Ovary (tissue), 9 donors: Measurements from ENCODE around the gene CD109. TPM values are rescaled to one million over a fixed set of nuclear protein-coding genes. Genes with fewer than 3 reads are reported as not detected.

Experiments
- DNase-seq, 5 donors: peaks; one replicate each; pipeline ENCODE4 v3.0.0-alpha.2; 2019 to 2020
- H3K27ac ChIP-seq, 2 donors: fragments of 200-600 bp; one replicate each; pipeline versions ENCODE4 v1.5.1 to v1.8.0; 2019 to 2022
- H3K27me3 ChIP-seq: fragments of 200-600 bp; one replicate; pipeline ENCODE4 v1.8.0; 2022
- H3K36me3 ChIP-seq: fragments of 200-600 bp; sonication (generic); one replicate; pipeline ENCODE4 v1.5.1; 2019
- H3K4me1 ChIP-seq: one replicate; pipeline ENCODE4 v1.8.1; 2013; ENCODE audit warnings: mild to moderate bottlenecking, moderate library complexity; ENCODE audit not compliant: insufficient read depth
- H3K4me3 ChIP-seq: fragments of 200-600 bp; sonication (generic); one replicate; pipeline ENCODE4 v1.5.1; 2017
- H3K9me3 ChIP-seq, 2 donors: fragments of 200-600 bp in 1 of 2; sonication (generic) in 1 of 2; one replicate each; pipeline versions ENCODE4 v1.5.1 to v1.8.1; 2013 to 2019; ENCODE audit warnings: mild to moderate bottlenecking in 1 of 2, moderate library complexity in 1 of 2
- EP300 ChIP-seq: sonication (generic); formaldehyde crosslinking; IDR thresholded peaks from one replicate; pipeline ENCODE4 v1.6.1; 2017; ENCODE audit warnings: antibody characterized with exemption
- POLR2A ChIP-seq: fragments of 450-650 bp; IDR thresholded peaks from one replicate; pipeline ENCODE4 v1.6.1; 2017; ENCODE audit warnings: antibody characterized with exemption, mild to moderate bottlenecking, moderate library complexity
- WGBS, 3 donors: extraction: QIAGEN DNeasy Blood & Tissue Kit in 1 of 3; methylation state at CpG; one replicate each; pipeline versions ENCODE4 v1.1.5 to v1.1.7; 2013 to 2017; 5-methylcytosine and 5-hydroxymethylcytosine counted together
- intact Hi-C, 4 donors: fragments of 100-400 bp; cut with DNase I; formaldehyde crosslinking; loops; one replicate each; pipeline versions ENCODE4 v1.11.0 to v1.15.1; 2022 to 2023
- polyA plus RNA-seq, 2 donors: library from polyadenylated mRNA; stranded (reverse); fragments of 200-250 nt in 1 of 2; fragments of 350-450 nt in 1 of 2; fragmentation: Illumina TruSeq in 1 of 2; extraction: RNeasy Lipid Tissue Mini Kit (QIAGEN cat#74804) in 1 of 2; gene quantifications; one replicate each; pipeline ENCODE4 v1.2.3, GENCODE V29; 2013 to 2014
- total RNA-seq, 7 donors: library from RNA; depleted of rRNA in 2 of 7; stranded (reverse); fragments of >200 nt in 2 of 7; fragmentation: NEBNext Ultra II Directional in 3 of 7; extraction: Animal tissue kit (Norgen Biotek cat#: 25700) in 3 of 7; gene quantifications; one replicate each; pipeline versions ENCODE4 v1.1.0 to v1.2.4, GENCODE V29; 2016 to 2023
- TF ChIP-seq, protein P1 (sequence below), 3 donors: fragments of 450-650 bp in 2 of 3; fragments of 200-600 bp in 1 of 3; IDR thresholded peaks; one replicate each; pipeline versions ENCODE4 v1.5.1 to v1.8.0; 2016 to 2022; ENCODE audit warnings: antibody characterized with exemption in 3 of 3, mild to moderate bottlenecking in 1 of 3
- donor health status: DM: no; HTN: no; CAD: no; lungs with moderate emphysema.
- donor health status: DM: no; HTN: no; CAD: no.
- donor health status: Bipolar disorder and iron deficiency.
- donor health status: DM: yes; HTN: yes; CAD: no.
- donor health status: DM: no; HTN: no; CAD: no.
- donor health status: DM: yes; HTN: yes; CAD: no.

Gene CD109
- total and polyA plus RNA-seq, 9 donors: 1.2 to 5.8 (median 3.2) TPM

DNA sequence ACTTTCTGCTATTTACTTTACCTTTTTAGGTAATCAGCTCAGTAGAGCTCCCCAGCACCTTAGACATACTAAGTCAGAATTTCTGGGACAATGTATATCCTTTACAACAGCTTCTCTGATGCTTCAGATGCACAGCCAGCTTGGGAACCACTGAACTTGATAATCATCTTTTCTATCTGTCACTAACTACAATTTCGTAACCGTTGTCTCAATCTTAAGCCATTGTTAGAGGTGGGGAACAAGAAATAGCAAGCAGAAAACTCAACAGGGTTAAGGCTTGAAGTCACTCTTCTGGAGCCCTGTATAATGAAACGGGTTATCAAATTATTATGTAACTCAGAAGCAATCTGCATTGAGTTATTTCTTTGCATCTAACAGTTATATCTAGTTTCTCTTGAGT lies 47.1 kb downstream of the CD109 start:
- Histone ChIP-seq H3K4me1 (no peaks in the 10 kb centered on the region), H3K9me3 (no peaks in the 10 kb centered on the region), H3K27ac (no peak overlapping the region), H3K36me3 (no peaks in the 10 kb centered on the region), H3K27me3 (no peaks in the 10 kb centered on the region), H3K4me3 (no peak overlapping the region)
- TF ChIP-seq EP300 (no peak), POLR2A (no peak)
- TF ChIP-seq, protein P1, sequence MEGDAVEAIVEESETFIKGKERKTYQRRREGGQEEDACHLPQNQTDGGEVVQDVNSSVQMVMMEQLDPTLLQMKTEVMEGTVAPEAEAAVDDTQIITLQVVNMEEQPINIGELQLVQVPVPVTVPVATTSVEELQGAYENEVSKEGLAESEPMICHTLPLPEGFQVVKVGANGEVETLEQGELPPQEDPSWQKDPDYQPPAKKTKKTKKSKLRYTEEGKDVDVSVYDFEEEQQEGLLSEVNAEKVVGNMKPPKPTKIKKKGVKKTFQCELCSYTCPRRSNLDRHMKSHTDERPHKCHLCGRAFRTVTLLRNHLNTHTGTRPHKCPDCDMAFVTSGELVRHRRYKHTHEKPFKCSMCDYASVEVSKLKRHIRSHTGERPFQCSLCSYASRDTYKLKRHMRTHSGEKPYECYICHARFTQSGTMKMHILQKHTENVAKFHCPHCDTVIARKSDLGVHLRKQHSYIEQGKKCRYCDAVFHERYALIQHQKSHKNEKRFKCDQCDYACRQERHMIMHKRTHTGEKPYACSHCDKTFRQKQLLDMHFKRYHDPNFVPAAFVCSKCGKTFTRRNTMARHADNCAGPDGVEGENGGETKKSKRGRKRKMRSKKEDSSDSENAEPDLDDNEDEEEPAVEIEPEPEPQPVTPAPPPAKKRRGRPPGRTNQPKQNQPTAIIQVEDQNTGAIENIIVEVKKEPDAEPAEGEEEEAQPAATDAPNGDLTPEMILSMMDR (IDR thresholded peaks at IDR 0.05): no peak
- 89 to 91% (median 89%) methylated on average over 3 of the region's 3 CpGs for whole genome bisulfite sequencing, 3 donors
- no peak for DNase-seq
- intact Hi-C loops: no loop called here

DNA sequence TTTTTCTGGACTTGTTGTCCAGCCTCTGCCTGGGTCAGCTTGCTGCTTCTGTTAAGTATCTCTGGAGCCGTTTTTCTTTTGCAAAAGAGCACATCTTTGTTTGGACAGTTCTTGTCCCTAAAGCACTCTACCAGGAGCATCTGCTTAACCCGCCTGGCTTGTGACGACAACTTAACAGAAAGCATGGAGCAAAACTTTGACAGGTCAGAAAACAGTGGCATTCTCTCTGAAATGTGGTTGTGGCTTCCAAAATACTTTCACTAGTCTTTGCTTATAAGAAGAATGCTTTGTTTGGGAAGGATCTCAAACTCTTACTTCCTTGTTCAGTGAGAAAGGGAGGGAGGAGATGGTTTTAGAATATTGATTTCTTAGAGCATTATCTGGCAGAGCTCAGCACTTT lies 47.6 kb downstream of the CD109 start:
- WGBS, 3 donors: 49 to 65% (median 59%) methylated on average over 3 of the region's 3 CpGs
- H3K27me3 ChIP-seq: no peaks in the 10 kb centered on the region
- no peak for DNase-seq
- no peak overlapping the region for H3K27ac ChIP-seq
- no peaks in the 10 kb centered on the region for H3K9me3 ChIP-seq
- no peaks in the 10 kb centered on the region for H3K36me3 ChIP-seq
- intact Hi-C loops: no loop called here
- no peak overlapping the region for H3K4me3 ChIP-seq
- no peaks in the 10 kb centered on the region for H3K4me1 ChIP-seq
- no peak for TF ChIP-seq POLR2A
- no peak for TF ChIP-seq EP300
- TF ChIP-seq, protein P1 (IDR thresholded peaks at IDR 0.05): no peak

DNA sequence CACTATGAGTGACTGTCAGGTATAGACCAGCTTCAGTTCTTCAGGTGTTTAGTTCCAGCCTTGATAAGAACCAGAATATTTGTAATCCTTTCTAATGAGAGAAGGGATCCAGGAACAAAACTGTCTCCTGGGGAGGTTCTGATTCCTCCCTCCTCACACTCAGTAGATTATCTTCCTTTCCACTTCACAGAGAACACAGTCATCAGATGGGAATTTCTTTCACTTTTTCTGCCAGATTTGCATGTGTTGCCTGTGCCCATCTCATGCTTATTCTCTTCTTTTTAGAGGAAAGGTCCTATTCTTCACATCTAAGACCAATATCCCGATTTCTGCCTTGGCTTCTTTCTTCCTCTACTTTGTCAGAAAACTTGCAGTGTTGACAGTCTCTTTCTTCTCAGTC lies 50.8 kb downstream of the CD109 start:
- 92 to 100% (median 97%) methylated on average over 1 of the region's 1 CpG for WGBS, 3 donors
- TF ChIP-seq POLR2A (no peak), EP300 (no peak)
- TF ChIP-seq, protein P1 (IDR thresholded peaks at IDR 0.05): no peak
- no peaks in the 10 kb centered on the region for H3K36me3 ChIP-seq
- H3K27me3 ChIP-seq: no peaks in the 10 kb centered on the region
- H3K9me3 ChIP-seq: no peaks in the 10 kb centered on the region
- intact Hi-C loops: no loop called here
- no peak for DNase-seq
- no peaks in the 10 kb centered on the region for H3K4me1 ChIP-seq
- no peak overlapping the region for H3K4me3 ChIP-seq
- H3K27ac ChIP-seq: no peak overlapping the region

DNA sequence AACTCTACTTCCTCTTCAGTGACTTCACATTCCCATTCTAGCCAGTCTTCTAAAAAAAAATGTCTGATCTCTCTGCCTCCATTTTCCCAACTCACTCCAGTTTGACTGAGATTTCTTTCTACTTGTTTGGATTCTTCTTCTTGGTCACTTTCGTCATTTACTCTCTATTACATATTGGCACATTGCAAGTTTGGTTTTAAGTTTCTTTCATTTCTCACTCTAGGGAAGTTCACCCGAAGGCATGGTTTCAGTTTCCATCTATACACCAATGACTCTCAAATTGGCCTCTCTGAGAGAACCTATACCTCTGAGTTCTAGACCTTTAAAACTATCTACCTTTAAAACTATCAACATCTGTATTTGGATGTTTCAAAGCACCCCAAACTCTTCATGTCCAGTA lies 51.3 kb downstream of the CD109 start:
- no peak overlapping the region for H3K27ac ChIP-seq
- H3K27me3 ChIP-seq: no peaks in the 10 kb centered on the region
- H3K9me3 ChIP-seq: no peaks in the 10 kb centered on the region
- TF ChIP-seq POLR2A (no peak), EP300 (no peak)
- TF ChIP-seq, protein P1 (IDR thresholded peaks at IDR 0.05): no peak
- no peak overlapping the region for H3K4me3 ChIP-seq
- no peaks in the 10 kb centered on the region for H3K4me1 ChIP-seq
- no peak for DNase-seq
- H3K36me3 ChIP-seq: no peaks in the 10 kb centered on the region
- WGBS, 3 donors: 90 to 93% (median 92%) methylated on average over 2 of the region's 2 CpGs
- intact Hi-C loops: no loop called here

DNA sequence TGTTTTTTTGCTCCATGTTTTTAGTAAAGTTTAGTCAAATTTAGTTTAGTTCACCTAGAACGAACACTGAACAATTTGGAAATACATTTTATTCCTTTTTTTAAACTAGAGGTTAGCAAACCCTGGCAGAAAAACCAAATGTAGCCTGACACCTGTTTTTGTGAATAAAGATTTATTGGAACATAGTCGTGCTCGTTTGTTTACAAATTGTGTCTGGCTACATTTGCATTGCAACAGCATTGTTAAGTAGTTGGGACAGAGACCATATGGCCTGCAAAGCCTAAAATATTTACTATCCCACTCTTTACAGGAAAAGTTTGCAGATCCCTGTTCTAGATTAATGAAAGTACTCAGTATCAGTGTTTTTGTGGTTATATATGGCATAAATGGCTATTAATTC lies 56.9 kb downstream of the CD109 start:
- TF ChIP-seq EP300: no peak
- TF ChIP-seq POLR2A: no peak
- TF ChIP-seq, protein P1 (IDR thresholded peaks at IDR 0.05): no peak
- Histone ChIP-seq H3K27ac (no peak overlapping the region), H3K4me1 (no peaks in the 10 kb centered on the region), H3K4me3 (no peak overlapping the region), H3K9me3 (no peaks in the 10 kb centered on the region), H3K27me3 (no peaks in the 10 kb centered on the region), H3K36me3 (no peaks in the 10 kb centered on the region)
- 62 to 69% (median 67%) methylated on average over 3 of the region's 3 CpGs for WGBS, 3 donors
- intact Hi-C loops: no loop called here
- no peak for DNase-seq
